OCI-LY3 (cell line): Measurements from ENCODE around the gene FOXA3.

Experiments
- H2AFZ ChIP-seq: fragments of 200-600, 300-600 bp; shearing (Covaris generic); 2 replicates; pipeline ENCODE4 v1.6.0; 2014; ENCODE audit warnings: antibody characterized with exemption, low read depth, low read length
- H3K27ac ChIP-seq: fragments of 200-600, 300-600 bp; sonication (generic); 2 replicates; pipeline ENCODE4 v1.5.1; 2014; ENCODE audit warnings: mild to moderate bottlenecking, low read length, moderate library complexity, mixed read lengths
- H3K27me3 ChIP-seq: fragments of 200-600, 300-600 bp; sonication (generic); 2 replicates; pipeline ENCODE4 v1.6.1; 2014; ENCODE audit warnings: low read depth, low read length, mixed read lengths
- H3K36me3 ChIP-seq: fragments of 200-600, 300-600 bp; sonication (generic); replicated peaks from 2 replicates; pipeline ENCODE3; 2014; ENCODE audit warnings: low read depth, low read length, mixed read lengths
- H3K4me1 ChIP-seq: fragments of 300-600, 200-600 bp; sonication (generic); 2 replicates; pipeline ENCODE4 v1.6.1; 2014; ENCODE audit warnings: low read length, mixed read lengths
- H3K4me2 ChIP-seq: fragments of 200-600, 300-600 bp; sonication (generic); 2 replicates; pipeline ENCODE4 v1.6.1; 2014; ENCODE audit warnings: low read length, mixed read lengths
- H3K4me3 ChIP-seq: fragments of 300-600, 200-600 bp; sonication (generic); 2 replicates; pipeline ENCODE4 v1.5.1; 2014; ENCODE audit warnings: antibody characterized with exemption, mild to moderate bottlenecking, low read length, moderate library complexity
- H3K79me2 ChIP-seq: fragments of 300-600, 200-600 bp; shearing (Covaris generic); 2 replicates; pipeline ENCODE4 v1.6.1; 2014; ENCODE audit warnings: mild to moderate bottlenecking, low read length, mixed read lengths
- H3K9ac ChIP-seq: fragments of 300-600, 200-600 bp; shearing (Covaris generic); 2 replicates; pipeline ENCODE4 v1.6.0; 2014; ENCODE audit warnings: mild to moderate bottlenecking, low read length, moderate library complexity
- H3K9me3 ChIP-seq: fragments of 200-600, 300-600 bp; shearing (Covaris generic); 2 replicates; pipeline ENCODE4 v1.6.1; 2014; ENCODE audit warnings: low read length, mixed read lengths; ENCODE audit not compliant: insufficient read depth
- H4K20me1 ChIP-seq: fragments of 200-600, 300-600 bp; sonication (generic); 2 replicates; pipeline ENCODE4 v1.6.1; 2016; ENCODE audit warnings: low read length, mixed read lengths; ENCODE audit not compliant: insufficient read depth
- CTCF ChIP-seq: fragments of 200-600, 300-600 bp; sonication (generic); IDR thresholded peaks from 2 replicates; pipeline ENCODE4 v1.5.1; 2014; ENCODE audit warnings: antibody characterized with exemption, low read length, low read depth
- EZH2phosphoT487 ChIP-seq: fragments of 200-600 bp; shearing (Covaris generic); IDR thresholded peaks from 2 replicates; pipeline ENCODE4 v1.6.1; 2018; ENCODE audit warnings: antibody characterized with exemption, mixed run types, low read depth

Gene FOXA3

GRCh38 chr19:45820413-45821102 is 43.6 kb upstream of the FOXA3 start:
- no peak for TF ChIP-seq CTCF
- no peak for TF ChIP-seq EZH2phosphoT487
- Histone ChIP-seq H4K20me1 (0 out of 2 replicates have a peak, but pooled peaks cover 4% of the 10 kb centered on the region), H2AFZ (no peak overlapping the region), H3K4me3 (no peak overlapping the region), H3K27me3 (no peaks in the 10 kb centered on the region), H3K9me3 (no peaks in the 10 kb centered on the region), H3K27ac (no peak overlapping the region), H3K4me2 (no peak overlapping the region), H3K79me2 (no peaks in the 10 kb centered on the region), H3K9ac (no peak overlapping the region), H3K4me1 (peaks cover 3% of the 10 kb centered on the region; the same call in 1 of the 2 replicates), H3K36me3 (peaks cover 68% of the 10 kb centered on the region)

- no peak overlapping the region for H3K9ac ChIP-seq
- H2AFZ ChIP-seq, result no peak overlapping the region
- no peaks in the 10 kb centered on the region for H3K79me2 ChIP-seq
- no peaks in the 10 kb centered on the region for H3K9me3 ChIP-seq
- peaks cover 3% of the 10 kb centered on the region; the same call in 1 of the 2 replicates for H3K4me1 ChIP-seq
- no peak overlapping the region for H3K4me2 ChIP-seq
- no peak overlapping the region for H3K4me3 ChIP-seq
- 0 out of 2 replicates have a peak, but pooled peaks cover 4% of the 10 kb centered on the region for H4K20me1 ChIP-seq
- no peaks in the 10 kb centered on the region for H3K27me3 ChIP-seq
- no peak for TF ChIP-seq CTCF
- no peak for TF ChIP-seq EZH2phosphoT487
- peaks cover 68% of the 10 kb centered on the region for H3K36me3 ChIP-seq
- no peak overlapping the region for H3K27ac ChIP-seq
Observed at GRCh38 chr19:45821103-45821521, 43.0 kb upstream of the FOXA3 start.

DNA sequence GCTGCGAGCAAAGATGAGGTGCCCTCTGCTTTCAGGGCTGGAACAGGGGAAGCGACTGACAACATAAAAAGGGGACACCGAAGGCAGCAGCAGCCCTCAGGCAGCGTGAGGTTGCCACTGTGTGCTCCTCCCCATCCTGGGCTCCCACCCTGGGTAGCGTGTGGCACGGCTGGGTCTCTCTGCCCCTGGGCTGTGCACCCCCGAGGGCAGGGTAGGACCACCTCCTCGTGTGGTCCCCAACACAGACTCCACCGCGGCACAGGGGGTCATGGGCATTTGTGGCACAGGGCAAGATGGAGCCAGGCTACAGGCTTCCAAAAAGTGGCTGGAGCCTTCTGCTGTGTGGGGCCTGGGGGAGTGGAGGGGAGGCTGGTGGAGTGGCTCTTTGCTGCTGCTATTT is 42.6 kb upstream of the FOXA3 start:
- Histone ChIP-seq H2AFZ (no peak overlapping the region), H3K79me2 (no peaks in the 10 kb centered on the region), H4K20me1 (0 out of 2 replicates have a peak, but pooled peaks cover 4% of the 10 kb centered on the region)

DNA sequence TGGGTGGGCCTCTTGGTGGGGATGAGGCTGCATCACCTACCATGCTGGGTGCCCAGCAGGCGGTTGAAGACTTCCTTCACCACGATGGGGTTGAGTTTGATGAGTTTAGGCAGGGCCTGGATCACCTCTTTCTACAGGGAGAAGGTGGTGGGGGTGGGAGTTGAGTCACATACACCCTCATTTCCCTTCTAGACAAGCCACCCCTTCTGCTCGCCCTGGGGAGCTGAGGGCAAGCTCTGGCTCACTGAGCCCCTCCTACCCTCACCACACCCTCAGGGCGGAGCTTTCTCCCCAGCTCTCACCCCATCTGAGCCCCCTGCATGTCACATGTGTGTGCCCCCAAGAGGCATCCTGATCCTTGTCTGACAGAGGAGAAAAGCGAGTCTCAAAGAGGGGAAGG is 41.4 kb upstream of the FOXA3 start:
- H3K9ac ChIP-seq, result no peak overlapping the region
- H3K79me2 ChIP-seq, result no peaks in the 10 kb centered on the region
- H3K4me1 ChIP-seq, result no peaks in the 10 kb centered on the region
- no peak overlapping the region for H2AFZ ChIP-seq
- H3K4me2 ChIP-seq, result no peak overlapping the region
- H3K36me3 ChIP-seq, result peaks cover 77% of the 10 kb centered on the region
- H3K27ac ChIP-seq, result no peak overlapping the region
- H3K4me3 ChIP-seq, result no peak overlapping the region
- H4K20me1 ChIP-seq, result no peaks in the 10 kb centered on the region
- H3K9me3 ChIP-seq, result no peaks in the 10 kb centered on the region
- no peak for TF ChIP-seq CTCF
- no peak for TF ChIP-seq EZH2phosphoT487
- no peaks in the 10 kb centered on the region for H3K27me3 ChIP-seq

More for the DNA sequence above, 42.6 kb upstream of the FOXA3 start:
- no peak overlapping the region for H3K27ac ChIP-seq
- no peak overlapping the region for H3K4me2 ChIP-seq
- H3K4me1 ChIP-seq, result peaks cover 3% of the 10 kb centered on the region; the same call in 1 of the 2 replicates
- no peak overlapping the region for H3K4me3 ChIP-seq
- peaks cover 68% of the 10 kb centered on the region for H3K36me3 ChIP-seq
- H3K27me3 ChIP-seq, result no peaks in the 10 kb centered on the region
- H3K9ac ChIP-seq, result no peak overlapping the region
- TF ChIP-seq CTCF, result no peak
- H3K9me3 ChIP-seq, result no peaks in the 10 kb centered on the region
